Measurements from ENCODE around the gene ACBD3.
A peak's percentile ranks its signal among the peaks of the same experiment; 100 is the strongest.

ACBD3 gene

GRCh38 chr1:226126824-226127569 lies 59.5 kb downstream of the ACBD3 start:
- no peak overlapping the region for H3K4me3 ChIP-seq (ENCODE audit: low read depth, low read length)
- no peak overlapping the region for H3K14ac ChIP-seq (ENCODE audit: low read length)
- H2BK5ac ChIP-seq (ENCODE audit: low read depth, low read length, poor library complexity) = no peak overlapping the region
- H2BK12ac ChIP-seq (ENCODE audit: low read length) = no peak overlapping the region
- H3K18ac ChIP-seq (ENCODE audit: low read length) = no peak overlapping the region
- no peaks in the 10 kb centered on the region for H3K9me3 ChIP-seq (ENCODE audit: insufficient read depth, low read depth, low read length)
- peaks cover 11% of the 10 kb centered on the region for H3K79me1 ChIP-seq (ENCODE audit: low read length)
- H2AK5ac ChIP-seq (ENCODE audit: low read length) = no peak overlapping the region
- no peak overlapping the region for H4K12ac ChIP-seq (ENCODE audit: low read depth, low read length)
- peaks cover 6% of the 10 kb centered on the region for H3K79me2 ChIP-seq (ENCODE audit: control insufficient read depth, insufficient read depth, low read length, poor library complexity)
- H3K27ac ChIP-seq (ENCODE audit: low read depth, low read length) = no peak overlapping the region
- H4K8ac ChIP-seq (ENCODE audit: low read depth, low read length) = no peak overlapping the region
- peaks cover 17 to 18% of the 10 kb centered on the region in 2 experiments for H3K4me1 ChIP-seq (ENCODE audit: control insufficient read depth in 1 of 2, insufficient read depth in 2 of 2, low read length in 2 of 2)
- no peak overlapping the region for H4K91ac ChIP-seq (ENCODE audit: low read depth, low read length)
- no peak overlapping the region for H3K23ac ChIP-seq (ENCODE audit: low read length)
- peak in 1 of 2 donors; percentile 83 for DNase-seq
- H3K9ac ChIP-seq (ENCODE audit: low read length) = no peak overlapping the region
- no peaks in the 10 kb centered on the region for H3K36me3 ChIP-seq (ENCODE audit: control insufficient read depth in 1 of 2, insufficient read depth in 2 of 2, low read length in 2 of 2)
- H2AFZ ChIP-seq (ENCODE audit: insufficient read depth, low read length, poor library complexity) = no peak overlapping the region
- H3K4me2 ChIP-seq (ENCODE audit: low read length) = no peak overlapping the region
- H2BK120ac ChIP-seq (ENCODE audit: insufficient read depth, low read length, poor library complexity) = no peak overlapping the region
- no CpG with 5 or more reads among the region's 31 CpGs for WGBS (ENCODE audit: extremely low coverage, insufficient coverage, insufficient read length)
- no peaks in the 10 kb centered on the region for H3K27me3 ChIP-seq (ENCODE audit: insufficient read depth, low read length)
- H3K4ac ChIP-seq (ENCODE audit: low read depth, low read length) = no peak overlapping the region

GRCh38 chr1:226125831-226126230 lies 60.7 kb downstream of the ACBD3 start:
- Histone ChIP-seq H2BK5ac (ENCODE audit: low read depth, low read length, poor library complexity) (no peak overlapping the region), H3K23ac (ENCODE audit: low read length) (no peak overlapping the region), H3K4ac (ENCODE audit: low read depth, low read length) (no peak overlapping the region), H3K9me3 (ENCODE audit: insufficient read depth, low read depth, low read length) (no peaks in the 10 kb centered on the region), H2AFZ (ENCODE audit: insufficient read depth, low read length, poor library complexity) (no peak overlapping the region), H3K79me2 (ENCODE audit: control insufficient read depth, insufficient read depth, low read length, poor library complexity) (peaks cover 6% of the 10 kb centered on the region), H3K18ac (ENCODE audit: low read length) (no peak overlapping the region), H4K8ac (ENCODE audit: low read depth, low read length) (no peak overlapping the region), H3K4me2 (ENCODE audit: low read length) (no peak overlapping the region), H3K79me1 (ENCODE audit: low read length) (peaks cover 14% of the 10 kb centered on the region), H3K36me3 (ENCODE audit: control insufficient read depth in 1 of 2, insufficient read depth in 2 of 2, low read length in 2 of 2) (no peaks in the 10 kb centered on the region), H2BK12ac (ENCODE audit: low read length) (no peak overlapping the region), H3K14ac (ENCODE audit: low read length) (no peak overlapping the region), H4K12ac (ENCODE audit: low read depth, low read length) (no peak overlapping the region), H4K91ac (ENCODE audit: low read depth, low read length) (no peak overlapping the region), H3K27me3 (ENCODE audit: insufficient read depth, low read length) (no peaks in the 10 kb centered on the region), H2BK120ac (ENCODE audit: insufficient read depth, low read length, poor library complexity) (no peak overlapping the region), H3K9ac (ENCODE audit: low read length) (no peak overlapping the region), H3K4me3 (ENCODE audit: low read depth, low read length) (no peak overlapping the region), H3K27ac (ENCODE audit: low read depth, low read length) (no peak overlapping the region), H2AK5ac (ENCODE audit: low read length) (no peak overlapping the region), H3K4me1 (ENCODE audit: control insufficient read depth in 1 of 2, insufficient read depth in 2 of 2, low read length in 2 of 2) (peaks cover 20 to 22% of the 10 kb centered on the region in 2 experiments)
- no CpG with 5 or more reads among the region's 10 CpGs for WGBS (ENCODE audit: extremely low coverage, insufficient coverage, insufficient read length)
- DNase-seq = no peak

GRCh38 chr1:226125097-226125630 lies 61.4 kb downstream of the ACBD3 start:
- Histone ChIP-seq H3K4me2 (ENCODE audit: low read length) (no peak overlapping the region), H3K23ac (ENCODE audit: low read length) (no peak overlapping the region), H4K8ac (ENCODE audit: low read depth, low read length) (no peak overlapping the region), H2BK120ac (ENCODE audit: insufficient read depth, low read length, poor library complexity) (no peak overlapping the region), H2AK5ac (ENCODE audit: low read length) (no peak overlapping the region), H3K4ac (ENCODE audit: low read depth, low read length) (no peak overlapping the region), H3K36me3 (ENCODE audit: control insufficient read depth in 1 of 2, insufficient read depth in 2 of 2, low read length in 2 of 2) (no peaks in the 10 kb centered on the region), H3K79me2 (ENCODE audit: control insufficient read depth, insufficient read depth, low read length, poor library complexity) (peaks cover 6% of the 10 kb centered on the region), H3K79me1 (ENCODE audit: low read length) (peaks cover 14% of the 10 kb centered on the region), H4K12ac (ENCODE audit: low read depth, low read length) (no peak overlapping the region), H2BK5ac (ENCODE audit: low read depth, low read length, poor library complexity) (no peak overlapping the region), H3K18ac (ENCODE audit: low read length) (no peak overlapping the region), H4K91ac (ENCODE audit: low read depth, low read length) (no peak overlapping the region), H2BK12ac (ENCODE audit: low read length) (no peak overlapping the region), H3K14ac (ENCODE audit: low read length) (no peak overlapping the region), H3K4me3 (ENCODE audit: low read depth, low read length) (no peak overlapping the region), H3K4me1 (ENCODE audit: control insufficient read depth in 1 of 2, insufficient read depth in 2 of 2, low read length in 2 of 2) (peaks cover 20 to 22% of the 10 kb centered on the region in 2 experiments), H3K9me3 (ENCODE audit: insufficient read depth, low read depth, low read length) (no peaks in the 10 kb centered on the region), H2AFZ (ENCODE audit: insufficient read depth, low read length, poor library complexity) (no peak overlapping the region), H3K27me3 (ENCODE audit: insufficient read depth, low read length) (no peaks in the 10 kb centered on the region), H3K9ac (ENCODE audit: low read length) (no peak overlapping the region), H3K27ac (ENCODE audit: low read depth, low read length) (no peak overlapping the region)
- DNase-seq = peak; percentile 85 to 95
- WGBS (ENCODE audit: extremely low coverage, insufficient coverage, insufficient read length) = no CpG with 5 or more reads among the region's 12 CpGs

- H3K27me3 ChIP-seq (ENCODE audit: insufficient read depth, low read length) = no peaks in the 10 kb centered on the region
- H3K79me2 ChIP-seq (ENCODE audit: control insufficient read depth, insufficient read depth, low read length, poor library complexity) = peaks cover 6% of the 10 kb centered on the region
- H2AK5ac ChIP-seq (ENCODE audit: low read length) = peak overlapping the region; percentile 52
- H4K8ac ChIP-seq (ENCODE audit: low read depth, low read length) = no peak overlapping the region
- H3K27ac ChIP-seq (ENCODE audit: low read depth, low read length) = no peak overlapping the region
- no peak for DNase-seq
- H3K23ac ChIP-seq (ENCODE audit: low read length) = no peak overlapping the region
- no peak overlapping the region for H4K12ac ChIP-seq (ENCODE audit: low read depth, low read length)
- H2BK12ac ChIP-seq (ENCODE audit: low read length) = no peak overlapping the region
- no peak overlapping the region for H3K9ac ChIP-seq (ENCODE audit: low read length)
- no peaks in the 10 kb centered on the region for H3K9me3 ChIP-seq (ENCODE audit: insufficient read depth, low read depth, low read length)
- no peak overlapping the region for H2BK120ac ChIP-seq (ENCODE audit: insufficient read depth, low read length, poor library complexity)
- peaks cover 18 to 20% of the 10 kb centered on the region in 2 experiments for H3K4me1 ChIP-seq (ENCODE audit: control insufficient read depth in 1 of 2, insufficient read depth in 2 of 2, low read length in 2 of 2)
- H3K18ac ChIP-seq (ENCODE audit: low read length) = no peak overlapping the region
- no peak overlapping the region for H3K4me3 ChIP-seq (ENCODE audit: low read depth, low read length)
- H3K14ac ChIP-seq (ENCODE audit: low read length) = no peak overlapping the region
- H3K79me1 ChIP-seq (ENCODE audit: low read length) = peaks cover 14% of the 10 kb centered on the region
- no peak overlapping the region for H4K91ac ChIP-seq (ENCODE audit: low read depth, low read length)
- no peak overlapping the region for H3K4me2 ChIP-seq (ENCODE audit: low read length)
- H3K4ac ChIP-seq (ENCODE audit: low read depth, low read length) = no peak overlapping the region
- H3K36me3 ChIP-seq (ENCODE audit: control insufficient read depth in 1 of 2, insufficient read depth in 2 of 2, low read length in 2 of 2) = no peaks in the 10 kb centered on the region
- WGBS (ENCODE audit: extremely low coverage, insufficient coverage, insufficient read length) = no CpG with 5 or more reads among the region's 14 CpGs
- H2BK5ac ChIP-seq (ENCODE audit: low read depth, low read length, poor library complexity) = no peak overlapping the region
- H2AFZ ChIP-seq (ENCODE audit: insufficient read depth, low read length, poor library complexity) = no peak overlapping the region
Measured at GRCh38 chr1:226123591-226124471, 62.7 kb downstream of the ACBD3 start.

Data from trophoblast cell (in vitro differentiated cells and primary cell).